ENCODE results near the gene CR1L. TPM values are rescaled to one million over a fixed set of nuclear protein-coding genes. Genes with fewer than 3 reads are reported as not detected.
"Not testable (repeated sequence)": the region's sequence is repeated elsewhere in the genome, so short reads cannot be mapped to it uniquely, and the experiment has no call there.

The CR1L gene
- polyA plus RNA-seq, 6 donors from 2014 or later: not detected

GRCh38 chr1:207748737-207749528 lies 104.0 kb downstream of the CR1L start:
- Mint-ChIP-seq H3K27me3 (no peaks in the 10 kb centered on the region), H3K4me1 (peaks cover 25 to 31% (median 30%) of the 10 kb centered on the region in 3 donors), H3K9me3 (no peaks in the 10 kb centered on the region), H3K36me3 (peaks cover 0 to 6% of the 10 kb centered on the region in 2 donors), H3K27ac (no peak overlapping the region), H3K4me3 (peak overlapping the region in 1 of 8 donors; percentile 54)
- DNase-seq: no peak
- no peak for ATAC-seq (ENCODE audit: low read depth in 2 of 2)

- Mint-ChIP-seq H3K4me3 (peak overlapping the region; percentile 98 to 100 (median 99)), H3K27me3 (no peaks in the 10 kb centered on the region), H3K9me3 (no peaks in the 10 kb centered on the region), H3K4me1 (peaks cover 38 to 48% (median 46%) of the 10 kb centered on the region in 3 donors), H3K27ac (peak overlapping the region; percentile 93 to 99 (median 98)), H3K36me3 (peaks cover 0 to 6% of the 10 kb centered on the region in 2 donors)
- DNase-seq (no peak), ATAC-seq (ENCODE audit: low read depth in 2 of 2) (no peak)
These were observed 105.8 kb downstream of the CR1L start for GRCh38 chr1:207750631-207751305.

GRCh38 chr1:207751463-207751789 lies 106.5 kb downstream of the CR1L start:
- peaks cover 42 to 52% (median 50%) of the 10 kb centered on the region in 3 donors for H3K4me1 Mint-ChIP-seq
- not testable (repeated sequence) for ATAC-seq (ENCODE audit: low read depth in 2 of 2); DNase-seq; H3K9me3 Mint-ChIP-seq; H3K36me3 Mint-ChIP-seq; H3K27me3 Mint-ChIP-seq
- peak overlapping the region; percentile 93 to 99 (median 98) for H3K27ac Mint-ChIP-seq
- peak overlapping the region; percentile 98 to 100 (median 99) for H3K4me3 Mint-ChIP-seq

GRCh38 chr1:207751790-207752455 lies 107.0 kb downstream of the CR1L start, which contains the start of gene CD46:
TSS of gene CD46 (plus strand) at chr1:207752054. CDS start at chr1:207752213, 159 bp downstream.
- Mint-ChIP-seq H3K4me1 (peaks cover 42 to 52% (median 50%) of the 10 kb centered on the region in 3 donors), H3K4me3 (peak within 1 kb of the TSS; percentile 98 to 100 (median 99)), H3K27me3 (no peaks in the 10 kb centered on the region), H3K36me3 (peaks cover 0 to 6% of the 10 kb centered on the region in 2 donors), H3K9me3 (no peaks in the 10 kb centered on the region), H3K27ac (peak within 1 kb of the TSS; percentile 93 to 99 (median 98))
- DNase-seq (peak; percentile 91), ATAC-seq (ENCODE audit: low read depth in 2 of 2) (peak; percentile 97 to 98)

GRCh38 chr1:207752456-207752998 lies 107.6 kb downstream of the CR1L start:
- ATAC-seq (ENCODE audit: low read depth in 2 of 2) (peak; percentile 18 to 21), DNase-seq (peak; percentile 22)
- Mint-ChIP-seq H3K9me3 (no peaks in the 10 kb centered on the region), H3K4me3 (peak overlapping the region; percentile 98 to 100 (median 99)), H3K36me3 (peaks cover 0 to 6% of the 10 kb centered on the region in 2 donors), H3K4me1 (peaks cover 42 to 52% (median 50%) of the 10 kb centered on the region in 3 donors), H3K27ac (peak overlapping the region; percentile 91 to 99 (median 97)), H3K27me3 (no peaks in the 10 kb centered on the region)

- Mint-ChIP-seq H3K4me1 (peaks cover 42 to 52% (median 50%) of the 10 kb centered on the region in 3 donors), H3K36me3 (peaks cover 4 to 12% of the 10 kb centered on the region in 2 donors), H3K9me3 (no peaks in the 10 kb centered on the region), H3K27me3 (no peaks in the 10 kb centered on the region), H3K4me3 (peak overlapping the region; percentile 15 to 100 (median 64)), H3K27ac (peak overlapping the region in 1 of 6 donors; percentile 67)
- DNase-seq: no peak
- ATAC-seq (ENCODE audit: low read depth in 2 of 2): no peak
These were observed 108.7 kb downstream of the CR1L start for GRCh38 chr1:207753611-207754010.

GRCh38 chr1:207754011-207754410 lies 109.1 kb downstream of the CR1L start:
- peak overlapping the region in 6 of 8 donors; percentile 32 to 78 (median 48) for H3K4me3 Mint-ChIP-seq
- no peak overlapping the region for H3K27ac Mint-ChIP-seq
- no peak for DNase-seq

GRCh38 chr1:207754974-207755700 lies 110.2 kb downstream of the CR1L start:
- no peaks in the 10 kb centered on the region for H3K9me3 Mint-ChIP-seq
- peaks cover 5 to 17% of the 10 kb centered on the region in 2 donors for H3K36me3 Mint-ChIP-seq
- H3K4me3 Mint-ChIP-seq: peak overlapping the region in 2 of 8 donors; percentile 73 to 78
- no peaks in the 10 kb centered on the region for H3K27me3 Mint-ChIP-seq
- ATAC-seq (ENCODE audit: low read depth in 2 of 2): no peak
- peaks cover 37 to 52% (median 50%) of the 10 kb centered on the region in 3 donors for H3K4me1 Mint-ChIP-seq
- peak overlapping the region in 4 of 6 donors; percentile 1 to 69 (median 45) for H3K27ac Mint-ChIP-seq
- no peak for DNase-seq

More at GRCh38 chr1:207754011-207754410, 109.1 kb downstream of the CR1L start:
- H3K4me1 Mint-ChIP-seq: peaks cover 39 to 52% (median 50%) of the 10 kb centered on the region in 3 donors
- no peaks in the 10 kb centered on the region for H3K9me3 Mint-ChIP-seq
- no peak for ATAC-seq (ENCODE audit: low read depth in 2 of 2)
- peaks cover 5 to 16% of the 10 kb centered on the region in 2 donors for H3K36me3 Mint-ChIP-seq
- no peaks in the 10 kb centered on the region for H3K27me3 Mint-ChIP-seq

GRCh38 chr1:207755846-207756693 lies 111.1 kb downstream of the CR1L start:
- peaks cover 35 to 48% (median 48%) of the 10 kb centered on the region in 3 donors for H3K4me1 Mint-ChIP-seq
- H3K4me3 Mint-ChIP-seq: peak overlapping the region in 2 of 8 donors; percentile 3 to 64
- no peak overlapping the region for H3K27ac Mint-ChIP-seq
- H3K9me3 Mint-ChIP-seq: no peaks in the 10 kb centered on the region
- DNase-seq (no peak), ATAC-seq (ENCODE audit: low read depth in 2 of 2) (no peak)
- peaks cover 5 to 17% of the 10 kb centered on the region in 2 donors for H3K36me3 Mint-ChIP-seq
- no peaks in the 10 kb centered on the region for H3K27me3 Mint-ChIP-seq

- Mint-ChIP-seq H3K27ac (peak overlapping the region in 1 of 6 donors; percentile 76), H3K36me3 (peaks cover 32 to 45% of the 10 kb centered on the region in 2 donors)
- no peak for ATAC-seq (ENCODE audit: low read depth in 2 of 2)
These were observed 117.7 kb downstream of the CR1L start for GRCh38 chr1:207762622-207763021.

GRCh38 chr1:207763091-207763490 lies 118.2 kb downstream of the CR1L start:
- no peaks in the 10 kb centered on the region for H3K27me3 Mint-ChIP-seq
- H3K4me3 Mint-ChIP-seq: no peak overlapping the region
- no peak for ATAC-seq (ENCODE audit: low read depth in 2 of 2)
- peak overlapping the region in 2 of 6 donors; percentile 66 to 76 for H3K27ac Mint-ChIP-seq
- H3K4me1 Mint-ChIP-seq: peaks cover 0 to 6% (median 4%) of the 10 kb centered on the region in 3 donors
- peaks cover 32 to 45% of the 10 kb centered on the region in 2 donors for H3K36me3 Mint-ChIP-seq
- DNase-seq: no peak
- peaks cover 0 to 1% (median 0%) of the 10 kb centered on the region in 7 donors for H3K9me3 Mint-ChIP-seq

More at GRCh38 chr1:207762622-207763021, 117.7 kb downstream of the CR1L start:
- Mint-ChIP-seq H3K9me3 (peaks cover 0 to 1% (median 0%) of the 10 kb centered on the region in 7 donors), H3K4me1 (peaks cover 0 to 6% (median 4%) of the 10 kb centered on the region in 3 donors), H3K4me3 (no peak overlapping the region), H3K27me3 (no peaks in the 10 kb centered on the region)
- DNase-seq: no peak

Measured in naive B cell (primary cell).